NCI-H774 (cell line): Measurements from ENCODE around the gene ARHGAP12.
A peak's percentile ranks its signal among the peaks of the same experiment; 100 is the strongest.

ENCODE experiments used
- DNase-seq: peaks from one replicate; lab custom pipeline; 2025; lab: John Stamatoyannopoulos, UW

ARHGAP12 gene

DNA sequence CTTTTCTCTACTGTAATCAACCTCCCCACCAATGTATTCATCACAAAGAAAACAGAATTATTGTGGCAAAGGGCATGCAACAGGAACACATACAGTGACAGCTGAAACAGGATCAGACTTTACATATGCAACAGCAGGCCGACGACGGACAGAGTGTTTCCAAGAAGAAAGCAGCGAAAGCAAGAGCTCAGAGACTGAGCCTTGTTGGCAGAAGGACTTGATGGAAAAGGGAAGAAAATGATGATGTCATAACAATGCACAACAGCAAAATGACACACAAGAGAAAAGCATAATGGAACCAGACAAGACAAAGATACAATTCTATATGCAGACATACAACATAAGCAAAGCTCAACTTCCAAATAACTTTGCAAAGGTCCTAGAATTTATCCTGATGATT lies 106.5 kb downstream of the ARHGAP12 start:
- DNase-seq: no peak

DNA sequence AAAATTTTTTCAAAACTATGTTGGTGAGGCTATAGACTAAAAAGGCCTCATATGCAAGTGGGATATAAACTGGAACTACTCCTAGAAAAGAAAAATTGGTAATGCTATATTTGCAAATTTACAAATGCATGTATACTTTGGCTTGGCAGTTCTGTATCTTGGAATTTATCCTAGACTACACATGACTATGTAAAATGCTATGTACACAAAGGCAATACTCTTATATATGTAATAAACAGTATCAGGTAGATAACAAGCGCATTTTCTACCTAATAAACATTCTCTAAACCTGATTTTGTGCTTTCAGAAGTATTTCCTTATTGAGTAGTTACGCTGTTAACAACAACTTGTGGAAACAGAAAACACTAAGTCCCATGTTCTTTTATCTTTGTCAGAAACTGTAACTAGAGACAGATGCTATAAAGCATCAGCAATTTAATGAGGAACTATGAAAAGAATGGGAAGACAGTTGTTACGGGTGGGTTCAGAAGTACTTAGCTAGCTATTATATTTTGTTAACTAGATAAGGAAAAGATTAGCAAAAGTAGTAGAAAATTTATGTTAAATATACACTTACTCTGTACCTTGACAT lies 107.8 kb downstream of the ARHGAP12 start:
- DNase-seq: no peak

DNA sequence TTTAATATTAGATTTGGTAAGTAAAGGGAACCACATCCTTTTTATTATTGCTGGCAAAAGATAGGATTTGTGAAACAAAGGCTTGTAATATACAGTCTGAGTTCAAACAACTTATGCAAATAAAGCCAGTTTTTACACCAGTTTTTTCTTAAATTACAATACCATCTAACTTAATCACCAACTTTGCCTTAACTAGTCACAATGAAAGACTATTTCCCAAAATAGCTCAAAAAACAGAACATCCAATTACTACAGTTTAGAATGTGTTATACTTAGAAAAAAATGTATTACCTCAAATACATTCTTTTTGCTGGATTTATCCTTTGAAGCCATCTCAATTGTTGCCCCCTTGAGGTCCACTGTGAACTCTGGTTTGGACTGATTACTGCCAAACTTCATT lies 108.5 kb downstream of the ARHGAP12 start:
- DNase-seq: no peak

DNA sequence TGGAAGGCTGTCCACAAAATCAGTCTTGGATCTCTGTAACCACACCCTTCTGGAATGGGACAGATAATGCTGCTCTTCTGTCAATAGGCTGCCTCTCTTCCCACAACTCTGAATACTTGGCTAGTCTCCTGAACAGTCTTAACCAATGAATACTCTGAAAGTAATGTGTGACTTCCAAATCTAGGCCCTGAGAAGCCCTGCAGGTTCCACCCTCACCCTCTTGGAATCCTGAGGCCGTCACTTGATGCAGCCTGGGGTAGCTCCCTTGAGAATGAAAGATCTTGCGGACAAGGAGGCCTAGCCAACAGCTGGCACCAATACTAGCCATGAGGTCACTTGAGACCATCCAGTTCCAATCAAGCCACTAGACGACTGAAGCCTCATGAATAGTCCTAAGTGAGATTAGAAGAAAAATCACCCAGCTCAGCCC lies 109.2 kb downstream of the ARHGAP12 start:
- no peak for DNase-seq

DNA sequence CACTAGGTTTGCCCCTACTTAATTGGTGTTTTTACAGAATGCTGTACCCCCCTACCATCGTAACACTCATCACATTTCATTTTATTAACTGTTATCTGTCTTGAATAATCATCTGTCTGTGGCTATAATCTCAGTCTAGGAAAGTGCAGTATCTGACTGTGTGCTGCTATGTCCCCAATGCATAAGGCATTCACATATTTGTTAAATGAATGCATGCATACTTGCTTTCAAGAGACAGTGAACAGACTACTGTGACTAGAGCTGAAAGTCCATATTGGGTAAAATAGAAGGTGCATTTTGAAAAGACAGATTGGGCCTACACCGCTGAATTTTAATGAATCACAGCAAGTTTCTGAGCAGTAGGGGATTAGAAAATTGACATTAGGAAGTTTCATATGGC lies 112.3 kb downstream of the ARHGAP12 start:
- DNase-seq: no peak

DNA sequence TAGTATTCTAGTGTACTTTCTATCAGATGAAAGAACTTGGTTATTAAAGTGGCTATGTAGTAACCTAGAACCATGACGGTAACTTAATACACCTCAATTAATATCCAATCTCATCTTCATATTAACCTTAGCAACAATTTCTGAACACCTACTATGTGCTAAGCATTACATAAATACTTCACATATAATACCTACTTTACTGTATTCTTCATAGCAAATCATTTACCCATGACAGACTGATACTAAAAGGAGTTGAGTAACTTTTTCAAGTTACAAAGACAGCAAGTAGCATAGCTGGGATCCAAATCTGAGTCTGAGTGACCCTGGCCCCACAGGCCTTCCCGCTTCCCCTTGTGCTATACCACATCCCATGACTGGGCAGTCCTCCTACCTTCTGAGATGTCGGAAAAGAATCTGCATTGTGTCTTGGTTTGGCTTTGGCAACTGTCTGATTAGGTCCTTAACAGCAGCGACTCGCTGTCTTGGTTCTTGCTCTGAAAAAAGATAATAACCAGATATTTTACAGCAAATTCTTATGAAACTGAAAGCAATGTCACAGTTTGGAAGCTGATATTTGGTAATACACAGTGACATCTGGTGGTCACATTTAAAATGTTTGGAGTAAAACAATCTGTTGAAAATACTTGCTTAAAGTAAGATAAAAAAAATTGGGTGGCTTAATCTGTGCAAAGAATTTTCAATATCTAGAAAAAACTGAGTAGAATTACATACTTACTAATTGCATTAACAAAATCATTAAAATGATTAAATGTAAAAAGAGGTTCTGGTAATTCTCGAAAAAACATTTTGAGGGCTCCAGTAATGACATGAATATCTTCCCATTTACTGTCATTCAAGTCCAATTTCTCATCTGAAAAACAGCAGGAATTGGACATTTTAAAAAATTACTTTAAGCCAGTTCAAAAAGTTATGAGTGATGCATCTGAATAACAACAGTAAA lies 120.1 kb downstream of the ARHGAP12 start:
- DNase-seq: no peak

DNA sequence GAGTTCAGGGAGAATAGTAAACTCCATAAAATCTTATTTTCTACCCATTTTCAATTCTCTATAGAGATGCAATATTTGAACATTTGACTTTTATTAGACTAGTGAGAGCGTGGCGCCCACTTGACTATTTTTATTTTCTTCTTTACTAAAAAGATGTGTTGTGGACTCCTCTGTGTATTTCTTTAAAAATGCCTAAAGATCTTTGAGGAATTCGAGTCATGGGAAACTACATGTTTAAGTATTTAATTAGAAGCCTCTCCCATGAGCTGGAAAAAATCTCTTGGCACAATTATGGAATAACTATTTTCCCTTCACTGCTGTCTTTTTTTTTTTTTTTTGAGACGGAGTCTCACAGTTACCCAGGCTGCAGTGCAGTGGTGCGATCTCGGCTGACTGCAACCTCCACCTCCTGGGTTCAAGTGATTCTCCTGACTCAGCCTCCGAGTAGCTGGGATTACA lies 124.2 kb downstream of the ARHGAP12 start:
- DNase-seq: no peak

DNA sequence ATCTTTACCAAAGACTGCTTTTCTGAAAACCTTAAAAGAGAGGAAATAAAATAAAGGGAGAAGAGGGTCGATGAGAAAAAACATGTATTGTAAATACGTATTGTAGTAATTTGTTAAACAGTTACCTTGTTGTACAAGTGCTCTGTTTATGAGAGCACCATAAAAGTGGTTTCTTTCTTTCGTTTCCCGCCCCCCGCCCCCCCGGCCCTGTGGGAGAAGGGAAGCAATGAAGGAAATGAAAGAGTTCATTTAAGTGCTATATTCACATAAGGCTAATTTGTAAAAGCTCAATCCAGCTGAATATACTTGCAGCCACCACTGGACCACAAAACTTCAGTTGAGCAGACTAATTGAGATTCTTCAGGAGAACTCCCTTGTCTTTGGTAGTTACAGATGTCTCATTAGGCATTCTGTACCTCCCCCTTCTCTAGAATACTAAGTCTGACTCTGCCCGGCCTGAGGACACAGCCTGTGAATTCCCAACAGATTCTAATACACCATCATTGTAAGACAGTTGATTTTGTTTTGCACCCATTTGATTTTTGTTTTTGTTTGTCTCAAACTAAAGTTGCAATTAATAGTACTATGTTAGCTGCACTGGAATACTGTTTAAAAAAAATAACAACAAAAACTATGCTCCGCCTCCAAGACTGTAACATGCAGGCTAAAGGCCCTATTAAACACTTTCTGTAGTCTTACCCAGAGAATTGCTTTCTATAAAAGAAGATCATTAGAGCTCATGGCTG lies 124.9 kb downstream of the ARHGAP12 start:
- DNase-seq: no peak

DNA sequence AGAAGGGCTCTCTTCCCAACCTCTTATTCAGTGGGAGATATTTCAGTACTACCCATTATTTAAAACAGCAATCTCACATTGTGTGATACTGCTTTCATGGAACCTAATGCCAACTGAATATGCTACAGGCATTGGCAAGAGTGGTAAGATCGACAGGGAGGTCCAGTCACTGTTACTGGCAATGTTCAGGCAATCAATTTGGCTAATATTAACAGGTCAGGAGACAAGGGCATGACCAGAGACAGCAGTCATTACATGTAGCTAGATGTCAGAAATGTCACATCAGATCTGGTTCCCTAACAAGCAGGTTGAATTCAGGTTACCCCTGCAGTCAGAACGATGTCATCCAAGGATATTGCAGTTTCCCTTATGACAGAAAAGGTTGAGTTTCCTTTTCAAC lies 129.4 kb downstream of the ARHGAP12 start:
- no peak for DNase-seq

DNA sequence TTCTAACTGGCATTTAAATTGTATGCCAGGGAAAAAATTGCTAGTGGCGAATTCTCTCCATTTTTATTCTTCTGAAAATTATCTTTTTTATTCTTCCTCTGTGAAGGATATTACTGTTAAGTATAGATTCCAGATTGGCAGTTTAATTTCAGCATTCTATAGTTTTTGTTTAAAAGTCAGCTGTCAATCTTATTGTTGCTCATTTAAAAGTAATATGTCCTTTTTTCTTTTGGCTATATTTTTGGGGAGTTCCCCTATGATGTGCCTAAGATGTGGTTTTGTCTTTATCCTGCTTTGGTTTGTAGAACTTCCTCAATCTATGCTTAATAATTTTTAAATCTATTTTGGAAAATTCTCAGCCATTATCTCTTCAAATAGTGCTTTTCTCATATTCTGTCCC lies 135.9 kb downstream of the ARHGAP12 start:
- no peak for DNase-seq

DNA sequence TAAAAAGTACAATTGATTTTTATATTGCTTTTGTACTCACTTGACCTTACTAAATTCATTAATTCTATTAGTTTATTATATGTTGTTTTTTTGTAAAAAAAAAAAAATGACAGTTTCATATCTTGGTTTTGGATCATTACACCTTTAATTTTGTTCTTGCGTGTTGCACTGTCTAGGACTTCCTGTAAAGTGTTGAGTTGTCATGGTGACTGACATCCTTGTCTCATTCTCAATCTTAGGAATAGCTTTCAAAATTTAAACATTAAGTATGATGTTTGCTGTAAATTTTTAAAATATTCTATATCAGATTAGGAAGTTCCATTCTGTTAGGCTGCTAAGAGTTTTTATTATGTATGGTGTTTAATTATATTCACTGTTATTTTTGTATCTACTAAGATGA lies 139.1 kb downstream of the ARHGAP12 start:
- no peak for DNase-seq

DNA sequence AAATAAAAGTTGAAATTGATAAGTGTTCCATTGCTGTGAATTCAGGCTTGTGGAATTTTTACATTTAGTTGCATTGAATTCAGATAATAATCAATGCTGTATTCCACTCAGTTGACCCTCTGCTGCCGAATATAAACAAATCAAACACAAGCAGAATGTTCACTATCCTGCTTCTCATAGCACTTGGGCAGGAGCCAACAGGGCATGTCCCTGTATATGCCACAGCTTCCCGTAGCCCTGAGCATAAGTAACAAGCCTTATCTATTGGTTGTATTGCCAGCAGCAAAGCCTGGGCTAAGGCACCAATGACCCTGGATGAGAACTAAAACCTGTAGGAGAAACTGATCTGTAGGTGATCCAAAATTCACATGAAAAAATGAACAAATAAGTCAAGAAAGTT lies 145.9 kb downstream of the ARHGAP12 start:
- no peak for DNase-seq

DNA sequence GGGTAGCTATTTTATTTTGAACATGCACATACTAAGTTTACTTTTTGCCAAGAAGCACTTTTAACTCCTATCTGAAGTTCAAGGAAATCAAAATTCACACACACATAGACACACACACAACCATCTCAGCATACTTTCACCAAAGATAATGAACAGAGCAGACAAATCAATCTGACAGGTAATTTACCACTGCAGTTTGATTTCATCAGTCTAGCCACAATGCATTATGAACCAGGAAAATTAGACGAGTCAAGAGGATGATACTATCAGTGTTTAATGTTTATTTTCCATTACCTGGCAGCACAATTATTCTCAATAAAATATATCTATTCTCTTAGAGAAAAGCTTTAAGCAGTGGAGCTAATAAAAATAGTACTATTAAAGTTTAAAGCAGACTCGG lies 147.9 kb downstream of the ARHGAP12 start:
- no peak for DNase-seq

DNA sequence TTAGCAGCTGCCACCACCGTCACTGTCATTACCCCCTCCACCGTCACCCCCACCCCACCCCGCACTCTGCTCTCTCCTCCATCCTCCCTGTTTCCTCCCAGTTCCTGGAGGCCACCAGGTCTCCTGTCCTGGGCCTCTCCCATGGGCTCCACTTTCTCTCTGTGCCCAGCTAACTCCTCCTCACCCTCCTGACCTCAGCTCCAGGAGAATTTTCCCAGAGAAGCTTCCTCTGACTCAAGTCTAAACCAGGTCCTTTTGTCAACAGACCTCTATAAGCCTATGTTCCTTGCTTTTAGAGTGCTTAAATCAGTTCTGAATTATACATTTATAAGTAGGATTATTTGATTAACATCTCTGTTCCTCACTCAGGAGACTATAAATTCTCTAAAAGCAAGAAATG lies 150.0 kb downstream of the ARHGAP12 start:
- DNase-seq: no peak

DNA sequence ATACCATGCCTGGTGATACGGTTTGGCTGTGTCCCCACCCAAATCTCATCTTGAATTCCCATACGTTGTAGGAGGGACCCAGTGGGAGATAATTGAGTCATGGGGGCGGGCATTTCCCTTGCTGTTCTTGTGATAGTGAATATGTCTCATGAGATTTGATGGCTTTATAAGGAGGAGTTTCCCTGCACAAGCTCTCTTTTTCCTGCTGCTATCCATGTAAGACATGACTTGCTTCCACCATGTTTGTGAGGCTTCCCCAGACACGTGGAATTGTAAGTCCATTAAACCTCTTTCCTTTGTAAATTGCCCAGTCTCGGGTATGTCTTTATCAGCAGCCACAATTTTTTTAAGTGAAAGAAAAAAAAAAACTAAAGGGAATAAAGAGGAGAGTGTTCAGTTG lies 152.5 kb downstream of the ARHGAP12 start:
- no peak for DNase-seq

DNA sequence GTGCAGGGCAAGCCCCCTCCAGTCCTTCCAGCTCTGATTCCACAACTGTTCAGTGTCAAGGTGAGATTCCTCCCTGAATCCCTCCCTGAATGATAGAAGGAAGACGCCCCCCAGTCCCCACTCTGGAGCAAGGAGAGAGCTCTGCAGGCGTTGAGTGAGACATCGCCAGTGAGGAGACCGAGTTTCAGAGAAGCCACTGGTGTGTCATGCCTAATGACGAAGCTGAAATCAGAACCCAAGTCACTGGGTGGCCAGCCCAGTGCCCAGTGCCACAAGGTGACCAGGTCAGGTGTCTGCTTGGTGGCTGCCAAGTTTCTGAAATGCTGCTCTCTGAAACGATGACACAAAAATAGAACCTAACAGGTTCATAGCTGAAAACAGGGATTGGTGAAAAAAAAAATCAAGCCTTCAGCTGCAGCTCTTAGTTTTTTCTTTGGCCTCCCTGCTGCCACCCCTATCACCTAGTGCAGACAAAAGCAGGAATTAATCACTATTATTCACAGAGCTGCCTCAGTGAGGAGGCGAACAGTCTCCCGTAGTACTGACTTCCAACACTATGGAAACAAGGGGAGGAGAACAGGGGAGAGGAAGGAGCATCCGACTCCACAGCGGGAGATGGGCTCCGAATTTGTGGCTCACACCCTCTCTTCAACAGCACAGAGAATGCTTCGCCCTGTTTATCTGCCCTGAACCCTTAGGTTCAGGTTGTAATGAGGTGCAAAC lies 153.5 kb downstream of the ARHGAP12 start:
- no peak for DNase-seq

DNA sequence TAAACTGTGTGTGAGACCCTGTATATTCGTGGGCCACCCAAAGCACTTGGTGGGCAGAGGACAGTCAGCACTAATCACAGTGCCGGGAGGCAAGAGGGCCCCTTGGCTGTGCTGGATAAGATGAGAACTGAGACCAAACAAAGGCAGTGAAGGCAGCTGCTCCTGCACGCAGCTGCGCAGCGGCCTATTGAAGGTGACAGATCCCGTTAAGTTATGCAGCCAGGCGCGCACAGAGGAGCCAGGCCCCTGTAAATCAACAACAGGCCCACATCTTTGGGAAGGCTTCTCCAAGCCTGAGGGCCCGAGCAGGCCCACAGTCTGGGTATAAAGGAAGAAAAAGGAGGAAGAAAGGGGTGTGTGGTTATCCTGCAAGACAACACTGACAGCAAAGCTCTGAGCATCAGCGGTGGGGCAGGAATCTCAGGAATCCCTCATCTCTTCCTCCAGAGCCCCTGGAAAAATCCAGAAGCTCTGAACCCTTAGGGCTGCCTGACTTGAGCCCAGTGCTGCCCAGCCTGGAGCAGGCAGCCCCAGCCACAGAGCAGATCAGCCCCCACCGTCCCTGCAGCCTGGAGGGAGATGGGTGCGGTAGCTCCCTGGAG lies 154.2 kb downstream of the ARHGAP12 start:
- peak; percentile 35 for DNase-seq

DNA sequence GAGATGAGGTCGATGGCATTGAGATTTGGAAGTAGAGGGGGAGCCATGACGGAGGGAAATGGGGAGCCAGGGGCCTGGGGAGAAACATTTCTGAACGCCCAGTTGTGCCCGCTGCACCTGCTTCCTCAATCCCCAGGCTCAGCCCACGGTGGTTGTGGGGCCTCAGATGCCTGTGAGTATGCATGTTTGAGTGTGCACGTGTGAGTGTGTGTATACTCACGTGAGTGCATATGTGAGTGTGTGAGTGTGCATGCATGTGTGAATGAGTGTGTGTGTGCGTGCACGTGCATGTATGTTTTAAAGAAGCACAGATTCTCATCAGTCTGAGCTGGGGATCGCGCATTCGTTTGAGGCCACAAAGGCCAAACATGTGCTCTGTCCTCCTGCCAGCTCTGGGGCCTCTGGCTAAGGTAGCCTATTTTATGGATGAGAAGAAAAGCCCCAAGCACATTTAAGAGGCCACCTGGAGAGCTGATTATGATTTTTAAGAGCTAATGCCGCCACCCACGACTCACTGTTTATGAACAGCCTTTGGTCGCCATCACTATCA lies 154.8 kb downstream of the ARHGAP12 start:
- DNase-seq: no peak

DNA sequence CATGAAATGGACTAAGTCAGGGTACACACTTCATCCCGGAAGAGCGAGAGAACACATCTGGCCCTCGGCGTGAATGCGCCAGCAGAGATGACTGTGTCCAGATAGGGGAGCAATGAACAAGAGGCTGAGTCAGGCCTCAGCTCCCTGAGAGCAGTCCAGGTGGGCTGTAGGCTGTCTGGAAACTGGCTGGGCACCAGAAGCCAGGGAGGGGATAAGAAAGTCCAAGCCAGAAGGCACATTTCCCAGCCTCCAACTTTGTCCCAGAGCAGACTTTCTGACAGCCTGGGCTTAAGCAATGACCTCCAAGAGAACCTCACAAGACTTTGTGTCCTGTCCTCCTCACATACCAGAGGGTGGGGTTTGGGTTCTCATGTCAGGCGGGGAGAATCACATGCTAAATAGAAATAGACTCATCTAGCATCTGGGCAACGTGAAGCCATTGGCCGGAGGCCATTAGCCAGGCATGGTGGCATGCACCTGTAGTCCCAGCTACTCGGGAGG lies 157.2 kb downstream of the ARHGAP12 start:
- no peak for DNase-seq

DNA sequence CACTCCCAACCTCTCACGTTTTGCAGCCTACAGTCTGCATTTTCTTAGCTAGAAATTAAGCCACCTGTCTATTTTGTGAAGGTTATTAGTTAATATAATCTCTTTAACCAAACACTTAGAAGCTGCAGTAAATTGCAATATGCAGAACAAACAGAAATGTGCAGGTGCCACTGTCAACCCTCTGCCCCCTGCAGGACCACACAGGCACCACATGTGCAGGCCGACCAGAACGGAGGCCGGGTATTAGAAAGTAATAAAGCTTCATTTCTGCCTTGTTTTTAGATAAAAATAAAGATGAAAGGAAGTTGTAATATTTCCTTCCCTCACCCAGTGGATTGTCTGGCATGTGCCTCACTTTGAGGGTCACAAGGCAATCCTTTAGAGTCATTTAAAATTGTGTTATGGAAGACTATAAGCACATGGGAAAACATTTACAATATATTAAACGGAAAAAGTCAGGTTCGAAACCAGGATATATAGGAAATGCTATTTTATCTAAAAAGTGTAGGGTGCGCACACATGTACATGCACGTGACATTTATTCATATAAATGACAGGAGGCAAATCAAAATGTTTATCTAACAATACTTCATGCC lies 158.2 kb downstream of the ARHGAP12 start:
- peak; percentile 41 for DNase-seq

DNA sequence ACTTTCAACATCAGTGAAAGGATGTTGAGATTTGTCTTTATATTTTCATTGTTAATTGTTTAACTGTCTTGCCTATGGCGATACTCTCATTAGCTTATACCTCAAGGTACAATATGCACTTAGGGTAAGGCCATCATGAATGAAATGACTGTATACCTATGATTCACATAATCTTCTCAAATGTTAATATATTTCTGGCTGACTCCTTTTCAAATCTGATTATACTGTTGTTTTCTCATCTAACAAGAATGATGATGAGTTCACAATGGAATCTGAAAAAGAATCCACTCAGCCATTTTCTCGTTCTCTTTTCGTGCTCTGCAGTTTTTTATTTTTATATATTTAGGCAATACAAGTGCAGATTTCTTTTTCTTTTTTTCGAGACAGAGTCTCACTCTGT lies 159.1 kb downstream of the ARHGAP12 start:
- no peak for DNase-seq
